ENCODE measurements around the gene PXDN.

DNA sequence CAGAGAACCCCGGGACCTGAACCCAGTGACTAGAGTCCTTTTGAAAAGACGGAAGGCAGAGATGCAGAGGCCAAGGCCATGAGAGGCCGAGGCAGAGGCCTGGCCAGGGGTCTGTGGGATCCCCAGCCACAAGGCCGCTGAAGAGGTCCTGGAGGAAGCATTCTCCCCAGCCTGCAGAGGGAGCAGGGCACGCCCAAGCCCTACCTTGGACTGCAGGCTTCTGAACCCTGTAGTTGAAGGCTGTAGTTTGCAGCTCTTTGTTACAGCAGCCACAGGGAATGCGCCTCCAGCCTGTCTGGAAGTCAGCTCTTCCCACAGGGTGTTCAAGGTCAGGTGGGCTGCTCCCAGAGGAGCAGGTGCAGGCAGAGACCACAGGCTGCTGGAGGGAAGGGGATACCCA, 22.1 kb upstream of the PXDN start:
- TF ChIP-seq, protein P1, sequence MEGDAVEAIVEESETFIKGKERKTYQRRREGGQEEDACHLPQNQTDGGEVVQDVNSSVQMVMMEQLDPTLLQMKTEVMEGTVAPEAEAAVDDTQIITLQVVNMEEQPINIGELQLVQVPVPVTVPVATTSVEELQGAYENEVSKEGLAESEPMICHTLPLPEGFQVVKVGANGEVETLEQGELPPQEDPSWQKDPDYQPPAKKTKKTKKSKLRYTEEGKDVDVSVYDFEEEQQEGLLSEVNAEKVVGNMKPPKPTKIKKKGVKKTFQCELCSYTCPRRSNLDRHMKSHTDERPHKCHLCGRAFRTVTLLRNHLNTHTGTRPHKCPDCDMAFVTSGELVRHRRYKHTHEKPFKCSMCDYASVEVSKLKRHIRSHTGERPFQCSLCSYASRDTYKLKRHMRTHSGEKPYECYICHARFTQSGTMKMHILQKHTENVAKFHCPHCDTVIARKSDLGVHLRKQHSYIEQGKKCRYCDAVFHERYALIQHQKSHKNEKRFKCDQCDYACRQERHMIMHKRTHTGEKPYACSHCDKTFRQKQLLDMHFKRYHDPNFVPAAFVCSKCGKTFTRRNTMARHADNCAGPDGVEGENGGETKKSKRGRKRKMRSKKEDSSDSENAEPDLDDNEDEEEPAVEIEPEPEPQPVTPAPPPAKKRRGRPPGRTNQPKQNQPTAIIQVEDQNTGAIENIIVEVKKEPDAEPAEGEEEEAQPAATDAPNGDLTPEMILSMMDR (IDR thresholded peaks at IDR 0.05; ENCODE audit: borderline replicate concordance, extremely low read depth, low read length, poor library complexity, severe bottlenecking): no peak
- no peak for TF ChIP-seq EZH2 (IDR thresholded peaks at IDR 0.05; ENCODE audit: borderline replicate concordance, low read depth, low read length, severe bottlenecking)
